H9 (cell line): ENCODE results near the gene GPR82. TPM values are rescaled to one million over a fixed set of nuclear protein-coding genes. Genes with fewer than 3 reads are reported as not detected.

ENCODE experiments used
- DNase-seq: peaks from one replicate; pipeline ENCODE4 v3.0.0-alpha.2; 2017
- H2AFZ ChIP-seq: one replicate; pipeline ENCODE4 v1.6.1; 2013; ENCODE audit warnings: mild to moderate bottlenecking, low read length, control low read depth, moderate library complexity
- H2AK5ac ChIP-seq: 2 replicates; pipeline ENCODE4 v1.6.1; 2013; ENCODE audit warnings: low read length, control low read depth, mixed read lengths; ENCODE audit not compliant: insufficient read length
- H2BK120ac ChIP-seq: one replicate; pipeline ENCODE4 v1.6.1; 2013; ENCODE audit warnings: low read depth, mild to moderate bottlenecking, low read length, control low read depth, inconsistent platforms; ENCODE audit not compliant: poor library complexity, severe bottlenecking
- H2BK12ac ChIP-seq: 2 replicates; pipeline ENCODE4 v1.6.1; 2013; ENCODE audit warnings: low read length, control low read depth, mixed read lengths, low read depth; ENCODE audit not compliant: insufficient read length
- H2BK15ac ChIP-seq: 2 replicates; pipeline ENCODE4 v1.6.1; 2013; ENCODE audit warnings: low read depth, low read length, control low read depth
- H2BK20ac ChIP-seq: one replicate; pipeline ENCODE4 v1.6.1; 2013; ENCODE audit warnings: low read depth, mild to moderate bottlenecking, low read length, control low read depth, inconsistent platforms; ENCODE audit not compliant: poor library complexity, severe bottlenecking
- H2BK5ac ChIP-seq: 2 replicates; pipeline ENCODE4 v1.6.1; 2013; ENCODE audit warnings: low read length, control low read depth, mixed read lengths; ENCODE audit not compliant: insufficient read length
- H3K14ac ChIP-seq: 2 replicates; pipeline ENCODE4 v1.6.1; 2013; ENCODE audit warnings: low read length, control low read depth; ENCODE audit not compliant: insufficient read depth
- H3K18ac ChIP-seq: 2 replicates; pipeline ENCODE4 v1.6.1; 2013; ENCODE audit warnings: low read depth, mild to moderate bottlenecking, mixed read lengths, low read length, control low read depth; ENCODE audit not compliant: insufficient read length
- H3K23ac ChIP-seq: 2 replicates; pipeline ENCODE4 v1.6.1; 2013; ENCODE audit warnings: low read length, control low read depth, mixed read lengths, low read depth; ENCODE audit not compliant: insufficient read length
- H3K23me2 ChIP-seq: 2 replicates; pipeline ENCODE4 v1.6.1; 2013; ENCODE audit warnings: low read depth, mild to moderate bottlenecking, mixed read lengths, low read length, control low read depth; ENCODE audit not compliant: insufficient read length, poor library complexity, severe bottlenecking
- H3K27ac ChIP-seq: 2 replicates; pipeline ENCODE4 v1.5.1; 2013; ENCODE audit warnings: low read length, control low read depth, mixed read lengths, low read depth; ENCODE audit not compliant: insufficient read length
- H3K27me3 ChIP-seq: 2 replicates; pipeline ENCODE4 v1.6.1; 2013; ENCODE audit warnings: low read length, control low read depth, inconsistent platforms; ENCODE audit not compliant: insufficient read depth
- H3K4ac ChIP-seq: 2 replicates; pipeline ENCODE4 v1.6.1; 2013; ENCODE audit warnings: low read depth, mild to moderate bottlenecking, control low read depth, inconsistent platforms, low read length, moderate library complexity
- H3K4me1 ChIP-seq: 2 replicates; pipeline ENCODE4 v1.6.1; 2013; ENCODE audit warnings: low read length, control low read depth, inconsistent platforms; ENCODE audit not compliant: insufficient read depth
- H3K4me2 ChIP-seq: 2 replicates; pipeline ENCODE4 v1.6.1; 2013; ENCODE audit warnings: low read length, control low read depth, mixed read lengths; ENCODE audit not compliant: insufficient read length, insufficient read depth
- H3K56ac ChIP-seq: 2 replicates; pipeline ENCODE4 v1.6.1; 2013; ENCODE audit warnings: low read depth, mild to moderate bottlenecking, mixed read lengths, low read length, control low read depth; ENCODE audit not compliant: insufficient read length
- H3K79me1 ChIP-seq: 2 replicates; pipeline ENCODE4 v1.6.1; 2013; ENCODE audit warnings: low read depth, mild to moderate bottlenecking, moderate library complexity, low read length, control low read depth, inconsistent platforms; ENCODE audit not compliant: insufficient read depth, poor library complexity, severe bottlenecking
- H3K79me2 ChIP-seq: 2 replicates; pipeline ENCODE4 v1.6.1; 2013; ENCODE audit warnings: low read length, control low read depth, inconsistent platforms; ENCODE audit not compliant: insufficient read depth
- H3K9ac ChIP-seq: 2 replicates; pipeline ENCODE4 v1.6.1; 2013; ENCODE audit warnings: low read length, control low read depth, mixed read lengths; ENCODE audit not compliant: insufficient read length; ENCODE audit errors: extremely low read depth
- H3K9me3 ChIP-seq: one replicate; pipeline ENCODE4 v1.6.1; 2013; ENCODE audit warnings: low read depth, low read length, inconsistent platforms; ENCODE audit not compliant: control insufficient read depth
- H3T11ph ChIP-seq: one replicate; pipeline ENCODE4 v1.6.1; 2013; ENCODE audit warnings: mild to moderate bottlenecking, low read length, control low read depth, inconsistent platforms
- H4K20me1 ChIP-seq: one replicate; pipeline ENCODE4 v1.6.1; 2013; ENCODE audit not compliant: control insufficient read depth, insufficient read length, insufficient read depth
- H4K5ac ChIP-seq: 2 replicates; pipeline ENCODE4 v1.6.1; 2013; ENCODE audit warnings: low read depth, mild to moderate bottlenecking, mixed read lengths, low read length, control low read depth; ENCODE audit not compliant: insufficient read length
- H4K8ac ChIP-seq: replicated peaks from 2 replicates; pipeline ENCODE4 v1.6.1; 2013; ENCODE audit warnings: low read length, control low read depth, mixed read lengths, low read depth; ENCODE audit not compliant: insufficient read length
- H4K91ac ChIP-seq: 2 replicates; pipeline ENCODE4 v1.6.1; 2013; ENCODE audit warnings: low read depth, mild to moderate bottlenecking, moderate library complexity, mixed read lengths, low read length, control low read depth; ENCODE audit not compliant: insufficient read length
- H3K27ac Mint-ChIP-seq, 3 experiments: 2 replicates in 2 of 3; 3 replicates in 1 of 3; pipeline ENCODE4 v1.8.0; 2020 to 2021; ENCODE audit warnings: mixed read lengths in 3 of 3, mild to moderate bottlenecking in 1 of 3, moderate library complexity in 1 of 3
- H3K27me3 Mint-ChIP-seq: 2 replicates; pipeline ENCODE4 v1.8.0; 2021; ENCODE audit warnings: low read depth, mild to moderate bottlenecking, moderate library complexity, mixed read lengths
- H3K36me3 Mint-ChIP-seq, 3 experiments: 2 replicates in 2 of 3; 3 replicates in 1 of 3; pipeline ENCODE4 v1.8.0; 2020 to 2021; ENCODE audit warnings: low read depth in 3 of 3, mixed read lengths in 3 of 3; ENCODE audit not compliant: insufficient read depth in 1 of 3
- H3K4me1 Mint-ChIP-seq, 2 experiments: 2 replicates each; pipeline ENCODE4 v1.8.0; 2020; ENCODE audit warnings: mixed read lengths in 2 of 2
- H3K4me3 Mint-ChIP-seq, 2 experiments: 2 replicates in 1 of 2; 3 replicates in 1 of 2; pipeline ENCODE4 v1.8.0; 2020 to 2021; ENCODE audit warnings: mild to moderate bottlenecking in 2 of 2, mixed read lengths in 2 of 2, moderate library complexity in 1 of 2
- H3K9me3 Mint-ChIP-seq, 2 experiments: 2 replicates in 1 of 2; 3 replicates in 1 of 2; pipeline ENCODE4 v1.8.0; 2020; ENCODE audit warnings: mild to moderate bottlenecking in 2 of 2, mixed read lengths in 2 of 2, moderate library complexity in 1 of 2
- CTCF ChIP-seq: fragments of 200-600 bp; sonication (generic); conservative IDR thresholded peaks from 3 replicates; pipeline ENCODE4 v1.8.0; 2021; ENCODE audit warnings: antibody characterized with exemption, mild to moderate bottlenecking
- WGBS: extraction: QIAGEN DNeasy Blood & Tissue Kit; methylation state at CpG from one replicate; pipeline ENCODE4 v1.1.7; 2013; ENCODE audit warnings: missing lambda C conversion rate, low lambda C conversion rate, mixed read lengths; ENCODE audit not compliant: insufficient read length; ENCODE audit errors: extremely low coverage; 5-methylcytosine and 5-hydroxymethylcytosine counted together
- total RNA-seq: library from RNA; stranded (reverse); gene quantifications from 2 replicates; pipeline ENCODE4 v1.2.1, GENCODE V29; 2021

GPR82 gene
- total RNA-seq, 1 experiment from 2014 or later = not detected

DNA sequence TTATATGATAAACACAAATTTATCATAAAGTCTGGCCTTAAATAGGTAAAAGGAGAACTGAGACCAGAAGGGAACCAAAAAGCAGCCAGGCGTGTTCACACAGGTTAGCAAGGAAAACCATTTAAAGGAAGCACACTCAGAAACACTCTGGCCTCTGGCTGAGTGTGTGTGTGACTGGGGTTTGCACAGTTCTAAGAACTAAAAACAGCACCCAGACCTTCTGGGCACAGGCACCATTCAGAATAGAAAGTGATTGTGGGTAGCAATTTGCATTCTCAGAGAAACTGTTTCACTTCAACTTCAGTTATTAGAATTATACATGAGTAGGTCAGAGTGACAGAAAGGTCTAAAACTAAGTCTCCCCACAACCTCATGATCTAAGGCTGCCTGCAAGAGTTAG is 10.0 kb downstream of the GPR82 start:
- Histone ChIP-seq H2AFZ (no peak overlapping the region), H4K91ac (no peak overlapping the region), H3K4me2 (no peak overlapping the region), H2BK20ac (no peak overlapping the region), H3K14ac (no peak overlapping the region), H2BK15ac (no peak overlapping the region), H2BK12ac (no peak overlapping the region), H3K23me2 (no peaks in the 10 kb centered on the region), H3K9ac (no peak overlapping the region), H3K18ac (no peak overlapping the region), H3K27ac (no peak overlapping the region), H2BK5ac (no peak overlapping the region), H4K5ac (no peak overlapping the region), H2BK120ac (no peak overlapping the region), H4K20me1 (no peaks in the 10 kb centered on the region), H2AK5ac (no peak overlapping the region), H3K23ac (no peak overlapping the region), H3K4ac (no peak overlapping the region), H3T11ph (no peak overlapping the region), H3K9me3 (no peaks in the 10 kb centered on the region), H3K27me3 (no peaks in the 10 kb centered on the region), H3K4me1 (no peaks in the 10 kb centered on the region; the same call in 1 of the 2 replicates), H3K79me2 (no peaks in the 10 kb centered on the region), H4K8ac (no peak overlapping the region), H3K56ac (no peak overlapping the region), H3K79me1 (no peaks in the 10 kb centered on the region)
- H3K4me3 Mint-ChIP-seq = no peak overlapping the region
- H3K27ac Mint-ChIP-seq = no peak overlapping the region; a peak in 1 of 7 replicates
- no peak for TF ChIP-seq CTCF
- H3K4me1 Mint-ChIP-seq = peaks cover 8 to 13% of the 10 kb centered on the region in 2 experiments; a peak in 3 of 4 replicates
- H3K9me3 Mint-ChIP-seq = peaks cover 35% of the 10 kb centered on the region in 2 experiments
- no peaks in the 10 kb centered on the region for H3K27me3 Mint-ChIP-seq
- no CpG with 5 or more reads among the region's 1 CpG for whole genome bisulfite sequencing
- H3K36me3 Mint-ChIP-seq = peaks cover 0 to 7% (median 0%) of the 10 kb centered on the region in 3 experiments; a peak in 2 of 7 replicates
- no peak for DNase-seq
